ENCODE data around the gene WSB2.

WSB2 gene

DNA sequence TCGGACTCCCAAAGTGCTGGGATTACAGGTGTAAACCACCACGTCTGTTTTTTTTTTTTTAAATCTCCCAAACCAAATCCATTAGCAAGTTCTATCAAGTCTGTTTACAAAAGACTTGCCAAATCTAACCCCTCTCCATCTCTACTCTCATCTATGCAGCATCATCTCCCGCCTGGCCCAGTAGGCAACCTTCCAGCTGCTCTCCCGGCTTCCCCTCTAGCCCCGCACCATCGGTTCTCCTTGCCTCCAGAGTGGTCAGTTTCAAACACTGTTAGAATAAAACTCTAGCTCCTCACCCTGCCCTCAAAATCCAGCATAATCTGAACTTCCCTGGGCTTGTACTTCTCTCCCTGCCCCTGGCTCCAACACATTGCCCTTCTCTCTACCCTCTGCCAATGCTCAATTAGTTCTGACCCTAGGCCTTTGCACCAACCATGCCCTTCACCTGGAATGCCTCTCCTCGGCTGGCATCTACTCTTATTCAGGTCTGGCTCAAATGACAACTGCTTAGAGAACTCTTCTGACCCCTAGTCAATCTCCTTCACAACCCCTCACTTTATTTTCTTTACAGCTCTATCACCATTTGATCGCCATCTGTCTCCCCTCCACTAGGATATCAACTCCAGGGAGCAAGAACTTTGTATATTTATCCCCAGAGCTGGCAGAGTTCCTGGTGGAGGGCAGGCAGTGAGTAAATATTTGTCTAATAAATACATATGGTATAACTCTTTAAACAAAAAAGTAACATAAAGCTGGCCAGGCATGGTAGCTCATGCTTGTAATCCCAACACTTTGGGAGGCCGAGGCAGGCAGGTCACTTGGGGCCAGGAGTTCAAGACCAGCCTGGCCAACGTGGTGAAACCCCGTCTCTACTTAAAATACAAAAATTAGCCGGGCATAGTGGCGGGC is 4.9 kb downstream of the WSB2 start:
- no peak for DNase-seq
- intact Hi-C loops (cut with DNase I; ENCODE audit: low total_unique reads), result loop anchor here (10.0 kb wide), 1 partner anchor 79 kb away; the partner anchor contains the start of gene PEBP1
- no peak overlapping the region for H3K4me3 ChIP-seq
- H3K27ac ChIP-seq, result peak overlapping the region; percentile 45 to 56
- peaks cover 0 to 7% (median 0%) of the 10 kb centered on the region in 3 donors for H3K36me3 ChIP-seq
- no peaks in the 10 kb centered on the region for H3K27me3 ChIP-seq
- H3K9me3 ChIP-seq, result no peaks in the 10 kb centered on the region
- no peak for TF ChIP-seq CTCF (IDR thresholded peaks at IDR 0.05)
- peaks cover 0 to 78% (median 38%) of the 10 kb centered on the region in 4 donors for H3K4me1 ChIP-seq

- intact Hi-C loops (cut with DNase I; ENCODE audit: low total_unique reads), result loop anchor here (10.0 kb wide), 1 partner anchor 80 kb away; the partner anchor contains the start of gene PEBP1
- peaks cover 0 to 83% (median 37%) of the 10 kb centered on the region in 4 donors for H3K4me1 ChIP-seq
- H3K36me3 ChIP-seq, result peaks cover 0 to 7% (median 5%) of the 10 kb centered on the region in 3 donors
- peak; percentile 17 to 48 for TF ChIP-seq CTCF (IDR thresholded peaks at IDR 0.05)
- H3K4me3 ChIP-seq, result no peak overlapping the region
- H3K27me3 ChIP-seq, result no peaks in the 10 kb centered on the region
- H3K9me3 ChIP-seq, result no peaks in the 10 kb centered on the region
- peak in 1 of 2 donors; percentile 30 for DNase-seq
- H3K27ac ChIP-seq, result peak overlapping the region in 1 of 2 donors; percentile 57
Measured at GRCh38 chr12:118055144-118055557, 5.8 kb downstream of the WSB2 start.

- no peak for TF ChIP-seq CTCF (IDR thresholded peaks at IDR 0.05)
- Histone ChIP-seq H3K27ac (peak overlapping the region; percentile 34 to 57), H3K9me3 (no peaks in the 10 kb centered on the region), H3K27me3 (no peaks in the 10 kb centered on the region), H3K36me3 (peaks cover 6 to 22% (median 21%) of the 10 kb centered on the region in 3 donors), H3K4me1 (peaks cover 0 to 68% (median 25%) of the 10 kb centered on the region in 4 donors), H3K4me3 (no peak overlapping the region)
- no peak for DNase-seq
- intact Hi-C loops (cut with DNase I; ENCODE audit: low total_unique reads), result loop anchor here (5.0 to 10.0 kb wide), 2 partner anchors 36 to 81 kb away; partner anchors contain the start of genes PEBP1 and RFC5
Measured at GRCh38 chr12:118053071-118053985, 7.7 kb downstream of the WSB2 start.

DNA sequence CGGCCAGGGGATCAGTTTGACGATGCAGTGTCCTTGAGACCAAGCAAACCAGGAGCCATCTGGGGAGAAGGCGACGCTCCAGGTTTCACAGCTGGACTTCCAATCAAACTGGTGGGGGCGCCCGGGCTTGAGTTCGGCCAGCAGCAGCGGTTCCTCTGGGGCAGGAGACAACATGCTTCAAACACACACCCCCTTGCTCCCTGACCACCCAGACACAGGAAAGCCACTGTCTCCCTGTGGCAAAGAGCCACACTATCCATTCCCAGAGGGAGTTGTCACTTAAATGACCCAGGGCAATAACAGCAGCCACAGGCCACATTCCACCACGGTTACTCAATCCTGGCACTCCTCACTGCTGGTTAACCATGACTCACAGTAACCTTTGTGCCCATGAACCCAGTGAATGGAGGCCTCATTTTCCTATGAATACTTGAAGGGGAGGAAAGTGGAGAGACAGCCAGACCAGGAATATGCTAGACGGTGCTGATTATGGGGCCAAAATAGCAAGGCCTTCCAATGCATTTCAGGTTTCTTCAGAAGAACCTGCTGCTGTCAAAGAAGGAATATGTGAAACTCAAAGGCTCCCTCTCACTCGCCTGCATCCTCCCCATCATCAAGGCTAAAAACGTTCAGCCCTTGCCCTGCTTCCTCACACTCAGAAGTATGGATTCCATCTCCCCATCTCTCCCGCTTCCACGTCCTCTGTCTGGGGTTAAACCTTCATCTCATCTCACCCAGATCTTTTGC is 8.5 kb downstream of the WSB2 start:
- H3K9me3 ChIP-seq, result no peaks in the 10 kb centered on the region
- peaks cover 6 to 29% (median 21%) of the 10 kb centered on the region in 3 donors for H3K36me3 ChIP-seq
- intact Hi-C loops (cut with DNase I; ENCODE audit: low total_unique reads), result loop anchor here (5.0 to 10.0 kb wide), 2 partner anchors 35 to 82 kb away; partner anchors contain the start of genes PEBP1 and RFC5
- H3K27ac ChIP-seq, result peak overlapping the region; percentile 34 to 57
- TF ChIP-seq CTCF (IDR thresholded peaks at IDR 0.05), result no peak
- no peaks in the 10 kb centered on the region for H3K27me3 ChIP-seq
- peak; percentile 78 to 92 for DNase-seq
- H3K4me1 ChIP-seq, result peaks cover 0 to 68% (median 25%) of the 10 kb centered on the region in 4 donors
- peak overlapping the region in 1 of 2 donors; percentile 11 for H3K4me3 ChIP-seq
